HG03469 (cell line): ENCODE data around the gene OR4C15.
A peak's percentile ranks its signal among the peaks of the same experiment; 100 is the strongest.

Experiments
- ATAC-seq: cut with Tn5 transposase; IDR thresholded peaks from one replicate; pipeline ENCODE4 v1.9.1; 2021; ENCODE audit warnings: mild to moderate bottlenecking, moderate library complexity, moderate number of reproducible peaks; ENCODE audit not compliant: unreplicated experiment

The OR4C15 gene

DNA sequence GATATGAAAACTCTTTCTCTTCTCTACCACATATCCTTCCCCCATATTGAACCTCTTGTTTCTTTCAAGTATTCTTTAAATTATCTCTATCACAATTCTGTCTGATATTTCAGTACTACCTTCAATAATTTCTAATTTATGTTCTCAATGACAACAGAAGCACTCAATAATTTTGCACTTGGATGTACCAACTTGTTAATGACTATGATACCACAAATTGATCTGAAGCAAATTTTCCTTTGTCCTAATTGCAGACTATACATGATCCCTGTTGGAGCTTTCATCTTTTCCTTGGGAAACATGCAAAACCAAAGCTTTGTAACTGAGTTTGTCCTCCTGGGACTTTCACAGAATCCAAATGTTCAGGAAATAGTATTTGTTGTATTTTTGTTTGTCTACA is at the start of gene OR4C15:
Gene OR4C15, plus strand, starts transcription at position 301 of the 400 bp plus-strand sequence. Its CDS starts 0 bp downstream, at position 301.
- ATAC-seq = no peak

DNA sequence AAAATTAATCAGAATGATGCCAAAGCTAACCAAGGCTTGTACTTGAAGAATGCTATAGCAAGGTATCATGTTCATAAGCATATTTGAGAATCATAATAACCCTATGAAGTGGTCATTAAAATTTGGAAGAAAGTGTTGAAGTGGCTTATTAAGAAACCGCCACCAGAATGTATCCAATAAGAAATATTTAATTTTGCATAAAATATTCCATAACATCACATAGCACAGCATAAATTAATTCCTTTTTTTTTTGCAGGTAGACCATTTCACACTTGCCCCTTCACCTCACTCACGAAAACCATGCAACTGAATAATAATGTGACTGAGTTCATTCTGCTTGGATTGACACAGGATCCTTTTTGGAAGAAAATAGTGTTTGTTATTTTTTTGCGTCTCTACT is 17.6 kb downstream of the OR4C15 start, which contains the start of gene OR4C16:
Gene OR4C16, plus strand, starts transcription at position 301 of the 400 bp plus-strand sequence. Its CDS starts 0 bp downstream, at position 301.
- no peak for ATAC-seq

DNA sequence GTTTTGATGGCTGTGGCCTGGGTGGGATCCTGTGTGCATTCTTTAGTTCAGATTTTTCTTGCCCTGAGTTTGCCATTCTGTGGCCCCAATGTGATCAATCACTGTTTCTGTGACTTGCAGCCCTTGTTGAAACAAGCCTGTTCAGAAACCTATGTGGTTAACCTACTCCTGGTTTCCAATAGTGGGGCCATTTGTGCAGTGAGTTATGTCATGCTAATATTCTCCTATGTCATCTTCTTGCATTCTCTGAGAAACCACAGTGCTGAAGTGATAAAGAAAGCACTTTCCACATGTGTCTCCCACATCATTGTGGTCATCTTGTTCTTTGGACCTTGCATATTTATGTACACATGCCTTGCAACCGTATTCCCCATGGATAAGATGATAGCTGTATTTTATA is 18.3 kb downstream of the OR4C15 start:
- ATAC-seq = peak; percentile 85
